HL-60/S4 treated with phorbol 12-myristate 13-acetate at 8.2 ng/mL for 4 days and 3 days (cell line): ENCODE data around the gene SLAMF9.

Experiments
- in situ Hi-C: fragments of 300-500 bp; cut with MboI; formaldehyde crosslinking; loops from 2 replicates; pipeline ENCODE4 v1.15.0; 2022; ENCODE audit warnings: low sequenced_read_pairs

The SLAMF9 gene

DNA sequence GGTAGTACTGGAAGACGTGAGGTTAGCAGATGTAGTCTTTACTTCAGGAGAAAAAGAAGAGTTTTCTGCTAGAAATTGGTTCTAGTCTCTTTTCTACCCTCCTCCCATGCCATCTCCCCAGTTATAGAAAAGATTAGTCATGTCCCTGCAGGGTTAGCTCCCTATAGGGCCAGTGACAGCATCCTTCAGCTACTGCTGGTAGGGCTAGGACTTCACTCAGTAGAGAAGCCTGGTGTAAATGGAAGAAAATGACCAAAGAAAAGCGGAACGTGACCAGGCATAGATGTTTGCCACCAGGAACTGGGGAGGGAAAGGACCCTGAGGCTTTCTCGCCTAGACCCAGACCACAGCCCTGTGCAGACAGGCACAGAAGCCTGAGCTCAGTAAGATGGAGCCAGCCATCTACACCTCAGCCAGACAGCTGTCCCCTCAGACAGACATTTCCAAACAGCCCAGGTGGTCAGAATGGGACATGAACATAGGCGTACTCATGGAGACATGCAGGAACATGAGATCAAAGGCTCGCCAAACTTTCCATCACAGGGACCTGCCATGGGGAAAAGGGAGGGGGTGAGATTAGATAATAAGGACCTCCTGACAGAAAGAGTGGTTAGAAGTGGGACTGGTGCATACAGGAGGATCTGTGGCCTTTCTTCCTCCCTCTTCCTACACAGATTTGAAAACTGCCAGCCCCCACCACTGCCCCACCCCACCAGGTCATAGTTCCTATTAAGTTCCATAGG lies 23.5 kb upstream of the SLAMF9 start:
- in situ Hi-C loops = no loop called here

DNA sequence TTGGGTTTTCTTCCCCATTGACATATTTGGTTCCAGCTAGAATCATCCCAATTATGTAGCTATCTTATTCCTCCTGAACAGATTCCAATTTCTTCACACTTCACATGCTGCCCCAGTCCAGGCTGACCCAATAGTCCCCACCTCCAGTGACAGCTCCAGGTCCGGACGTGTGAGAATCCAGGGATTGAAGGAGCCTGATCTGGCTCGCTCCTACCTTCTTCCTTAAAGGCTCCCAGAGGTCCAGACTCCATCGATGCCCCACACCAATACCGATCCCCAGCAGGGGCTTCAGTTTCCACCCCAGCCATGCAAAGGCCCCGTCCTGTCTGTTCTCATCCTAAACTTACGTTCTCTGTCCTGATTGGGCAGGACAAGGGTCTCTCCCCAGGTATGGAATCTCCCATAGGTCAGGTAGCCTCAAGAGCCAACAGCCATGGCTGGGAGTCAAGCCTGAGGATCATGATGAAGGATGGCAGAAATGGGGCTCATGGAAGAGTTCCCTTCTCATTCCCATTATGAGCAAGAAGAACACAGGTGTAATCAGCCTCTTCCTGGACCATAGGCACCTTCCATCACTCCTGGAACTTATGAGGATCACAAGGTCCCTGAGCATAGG lies 20.4 kb upstream of the SLAMF9 start:
- in situ Hi-C loops = no loop called here

DNA sequence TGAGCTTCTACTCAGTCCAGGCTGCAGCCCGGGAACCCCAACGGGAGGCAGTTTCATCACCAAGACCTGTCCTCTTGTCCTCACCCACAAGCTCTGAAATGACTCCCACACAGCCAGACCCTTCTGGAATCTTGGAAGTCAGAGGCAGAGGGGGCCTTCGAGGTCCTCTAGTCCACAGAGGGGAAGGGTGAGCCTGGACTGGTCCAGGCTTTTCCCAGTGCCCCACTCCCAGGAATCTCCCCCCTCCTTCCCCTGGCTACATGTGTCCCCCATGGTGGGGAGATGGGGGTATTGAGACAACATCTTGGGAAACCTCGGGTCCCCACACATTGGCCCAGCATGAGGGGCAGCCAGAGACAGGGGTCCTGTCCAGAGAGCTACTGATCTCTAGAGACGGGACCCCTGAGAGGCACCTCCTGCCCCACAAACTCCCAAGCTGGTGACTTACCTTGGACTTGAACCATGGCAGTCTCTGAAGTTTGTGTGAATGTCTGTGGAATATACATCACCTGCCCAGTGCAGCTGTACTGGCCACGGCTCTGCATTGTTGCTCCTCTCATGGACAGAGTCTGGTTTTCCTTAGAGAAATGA lies 19.4 kb upstream of the SLAMF9 start:
- in situ Hi-C loops = no loop called here

DNA sequence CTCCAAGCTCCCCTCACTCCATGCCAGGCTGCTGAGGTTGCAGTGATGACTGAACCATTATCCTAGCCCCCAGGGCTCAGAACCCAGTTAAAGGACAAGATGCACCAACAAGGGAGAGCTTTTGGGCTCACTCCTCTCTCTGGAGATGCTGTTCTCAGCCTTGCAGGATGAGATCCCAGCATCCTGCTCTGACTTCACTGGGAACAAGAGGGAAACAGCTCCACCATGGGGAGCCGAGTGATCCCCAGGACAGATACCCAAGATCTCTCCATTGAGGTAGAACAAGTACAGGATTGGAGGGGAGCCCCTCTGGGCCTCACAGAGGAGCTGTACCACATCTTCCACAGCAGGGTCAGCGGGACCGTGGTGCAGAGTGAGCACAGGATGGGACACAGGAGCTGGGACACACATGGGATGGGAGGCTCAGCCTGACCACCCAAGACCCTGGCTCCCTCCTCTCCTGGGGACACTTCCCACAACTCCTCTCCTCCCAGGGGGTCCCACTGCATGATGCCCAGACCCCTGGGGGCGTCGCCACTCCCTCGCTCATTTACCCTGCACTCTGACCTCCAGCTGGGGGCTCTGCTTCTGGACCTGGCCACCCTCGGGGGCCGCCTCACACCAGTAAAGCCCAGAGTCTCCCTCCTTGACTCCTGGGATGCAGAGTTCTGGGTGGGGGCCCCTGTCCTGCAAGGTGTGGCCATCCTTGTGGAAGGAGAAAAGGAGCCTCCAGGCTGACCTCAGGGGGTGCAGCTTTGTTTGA lies 18.6 kb upstream of the SLAMF9 start:
- in situ Hi-C loops = no loop called here

DNA sequence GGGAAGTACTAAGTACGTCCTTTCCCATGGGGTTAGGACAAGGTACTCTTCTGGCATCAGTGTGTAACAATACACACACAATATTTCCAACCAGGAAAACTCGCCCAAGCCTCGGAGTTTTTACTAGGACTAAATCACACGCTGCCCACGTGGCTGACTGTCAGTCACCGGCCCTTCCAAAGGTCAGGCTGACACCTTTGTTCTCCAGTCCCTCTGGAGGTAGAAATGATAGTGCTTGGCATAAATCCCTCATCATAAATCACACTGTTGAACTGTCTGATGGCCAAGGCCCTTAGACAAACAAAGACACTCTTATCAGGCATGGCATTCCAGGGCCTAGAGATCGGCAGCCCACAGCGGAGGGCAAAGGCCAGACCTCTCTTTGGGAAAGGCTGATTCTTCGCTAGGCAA lies 16.9 kb upstream of the SLAMF9 start:
- in situ Hi-C loops = no loop called here

DNA sequence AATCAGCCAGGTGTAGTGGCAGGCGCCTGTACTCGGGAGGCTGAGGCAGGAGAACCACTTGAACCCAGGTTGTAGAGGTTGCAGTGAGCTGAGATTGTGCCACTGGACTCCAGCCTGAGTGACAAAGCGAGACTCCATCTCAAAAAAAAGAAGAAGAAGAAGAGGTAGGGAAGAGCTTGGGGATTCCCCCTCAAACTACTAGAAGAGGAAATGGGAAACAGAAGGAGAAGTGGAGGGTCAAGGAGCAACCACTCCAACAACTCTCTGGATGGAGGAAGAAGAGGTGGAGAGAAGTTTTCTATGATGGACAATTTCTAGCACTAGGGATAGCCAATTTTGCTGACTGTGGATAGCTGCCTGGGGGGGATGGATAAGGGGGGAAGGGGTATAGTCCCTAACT lies 14.9 kb upstream of the SLAMF9 start:
- in situ Hi-C loops = no loop called here

DNA sequence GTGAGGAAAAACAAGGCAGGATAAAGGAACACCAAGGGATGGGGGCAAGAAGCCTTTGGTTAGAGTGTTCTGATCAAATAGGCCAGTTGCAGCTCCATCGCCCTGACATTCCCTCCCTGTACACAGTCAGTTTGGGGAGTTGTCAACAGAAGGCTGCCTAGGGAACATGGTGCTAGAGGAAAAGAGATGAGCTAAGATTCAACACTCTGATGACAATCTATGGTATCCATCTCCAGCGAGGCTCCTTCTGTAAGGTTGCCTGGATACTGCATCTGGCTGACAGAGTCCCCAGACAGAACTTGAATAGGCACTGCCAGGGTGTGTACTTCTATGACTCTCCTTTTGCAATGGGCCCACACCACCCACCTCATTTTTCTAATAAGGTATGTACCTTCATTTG lies 11.2 kb upstream of the SLAMF9 start:
- in situ Hi-C loops = no loop called here

DNA sequence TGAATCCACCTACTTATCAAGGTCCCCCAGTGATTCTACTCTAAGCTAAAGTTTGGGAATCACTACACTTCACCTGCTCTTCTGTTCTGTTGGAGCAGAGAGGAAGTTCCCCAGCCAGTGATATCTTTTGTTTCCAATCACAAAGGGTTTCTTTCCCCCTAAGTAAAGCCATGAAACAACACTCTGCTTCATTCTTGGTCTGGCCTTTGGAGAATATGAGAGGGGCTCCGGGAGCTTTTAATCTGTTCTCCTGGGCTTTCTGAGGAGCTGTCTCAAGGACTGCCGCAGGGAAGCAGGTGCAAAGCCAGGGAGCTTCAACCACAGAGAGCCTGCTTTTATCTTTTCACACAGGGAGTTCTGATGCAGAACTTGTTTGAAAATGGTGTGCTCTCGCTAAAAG lies 10.1 kb upstream of the SLAMF9 start:
- in situ Hi-C loops = no loop called here

DNA sequence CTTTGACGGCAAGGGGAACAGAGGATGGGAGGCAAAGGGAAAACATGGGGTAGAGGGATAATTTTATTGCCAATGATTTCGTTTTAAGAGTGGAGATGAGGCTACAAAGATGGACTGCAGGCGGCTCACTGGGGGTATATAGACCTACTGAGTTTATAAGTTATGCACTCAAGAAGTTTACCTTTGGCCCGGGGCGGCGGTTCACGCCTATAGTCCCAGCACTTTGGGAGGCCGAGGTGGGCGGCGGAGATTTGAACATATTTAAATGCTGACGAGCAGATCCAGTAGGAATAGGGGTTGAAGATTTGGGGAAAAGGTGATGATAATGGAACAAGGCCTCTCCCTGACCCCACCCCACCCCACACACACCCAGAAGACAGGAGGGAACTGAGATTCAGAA lies 8.1 kb upstream of the SLAMF9 start:
- in situ Hi-C loops = no loop called here

DNA sequence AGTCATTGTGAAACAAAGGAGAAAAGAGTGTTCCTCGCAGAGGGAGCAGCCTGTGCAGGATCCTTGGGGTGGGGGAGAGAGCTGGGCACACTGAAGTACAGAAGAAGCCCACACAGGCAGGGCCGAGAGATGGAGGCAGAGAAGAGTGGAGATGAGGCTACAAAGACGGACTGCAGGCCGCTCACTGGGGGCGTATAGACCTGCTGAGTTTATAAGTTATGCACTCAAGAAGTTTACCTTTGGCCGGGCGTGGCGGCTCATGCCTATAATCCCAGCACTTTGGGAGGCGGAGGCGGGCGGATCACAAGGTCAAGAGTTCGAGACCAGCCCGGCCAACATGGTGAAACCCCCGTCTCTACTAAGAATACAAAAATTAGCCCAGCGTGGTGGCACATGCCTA lies 7.6 kb upstream of the SLAMF9 start:
- in situ Hi-C loops = no loop called here

DNA sequence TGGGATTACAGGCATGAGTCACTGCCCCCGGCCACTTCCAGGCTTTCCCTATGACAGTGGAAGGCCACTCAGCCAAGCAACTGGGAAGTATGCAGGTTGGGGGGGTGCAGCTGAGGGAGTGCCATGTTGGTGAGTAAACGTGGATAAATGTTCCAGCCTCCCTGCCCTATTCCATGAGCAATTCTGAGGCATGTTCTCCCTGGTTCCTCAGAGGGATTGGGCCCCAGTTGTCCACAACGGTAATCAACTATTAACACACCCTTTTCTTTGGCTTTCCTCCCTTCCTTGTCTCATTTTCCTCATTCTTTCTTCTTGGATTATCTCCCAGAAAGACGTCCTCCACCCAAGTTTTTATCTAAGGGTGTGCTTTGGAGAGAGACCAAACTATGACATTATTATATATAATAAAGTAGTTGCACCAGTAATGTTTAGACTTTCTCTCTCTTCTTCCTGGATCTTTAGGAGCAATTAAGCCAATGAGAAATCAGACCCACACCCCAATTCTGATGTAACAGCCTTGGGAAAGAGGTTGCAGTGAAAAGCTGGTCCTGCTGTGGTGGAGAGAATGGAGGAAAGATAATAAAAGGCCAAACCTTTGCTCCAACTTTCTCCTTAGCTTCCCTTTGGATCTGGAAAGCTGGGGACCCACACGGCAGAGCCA lies 6.8 kb upstream of the SLAMF9 start:
- in situ Hi-C loops = no loop called here

DNA sequence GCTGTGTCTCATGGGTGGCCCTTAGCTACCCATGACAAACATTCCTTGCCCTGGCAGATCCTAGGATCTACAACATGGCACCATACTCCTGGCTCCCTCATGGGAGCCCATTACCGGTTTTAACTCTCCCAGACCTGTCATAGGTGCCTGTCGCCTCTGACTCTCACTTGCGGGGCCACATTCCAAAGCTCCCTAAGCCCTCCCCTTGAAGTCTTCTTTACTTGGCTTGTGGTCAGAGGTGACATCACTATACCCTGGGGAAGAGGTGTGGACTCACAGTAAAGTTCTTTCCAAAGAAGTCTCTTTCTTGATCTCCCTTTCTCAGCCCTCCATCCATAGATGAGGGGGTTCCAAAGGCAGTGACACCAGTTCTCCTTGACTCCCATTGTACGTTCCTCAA lies 5.4 kb upstream of the SLAMF9 start:
- in situ Hi-C loops = no loop called here

DNA sequence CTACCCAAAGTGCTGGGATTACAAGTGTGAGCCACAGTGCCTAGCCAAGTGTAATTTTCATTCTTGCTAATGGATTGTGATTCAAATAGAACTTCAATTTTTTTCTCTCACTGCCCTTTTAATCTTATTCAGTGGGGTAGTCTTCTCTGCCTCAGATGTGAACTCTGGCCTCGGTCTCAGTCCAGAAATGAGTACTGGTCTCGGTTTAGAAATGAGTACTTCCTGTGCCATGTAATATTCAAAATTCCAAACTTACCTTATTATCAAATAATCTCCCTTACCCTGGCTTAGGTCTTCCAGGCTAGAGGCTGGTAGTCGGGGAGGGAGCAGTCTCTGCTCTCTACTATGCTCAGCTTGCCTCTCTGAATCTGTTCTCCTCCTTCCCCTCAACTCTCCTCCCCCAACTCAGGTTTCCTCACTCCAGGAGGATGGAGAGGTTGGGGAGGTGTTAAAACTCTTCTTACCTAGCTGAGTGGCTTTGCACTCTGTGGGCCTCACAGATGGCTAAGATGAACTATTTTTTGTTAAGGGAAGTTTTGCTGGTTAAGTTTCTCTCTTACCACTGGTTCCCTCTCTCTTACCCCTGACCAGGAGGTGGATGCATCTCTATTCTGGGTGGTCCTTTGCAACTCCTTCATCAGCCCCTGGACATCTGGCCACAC lies 4.8 kb upstream of the SLAMF9 start:
- in situ Hi-C loops = no loop called here

DNA sequence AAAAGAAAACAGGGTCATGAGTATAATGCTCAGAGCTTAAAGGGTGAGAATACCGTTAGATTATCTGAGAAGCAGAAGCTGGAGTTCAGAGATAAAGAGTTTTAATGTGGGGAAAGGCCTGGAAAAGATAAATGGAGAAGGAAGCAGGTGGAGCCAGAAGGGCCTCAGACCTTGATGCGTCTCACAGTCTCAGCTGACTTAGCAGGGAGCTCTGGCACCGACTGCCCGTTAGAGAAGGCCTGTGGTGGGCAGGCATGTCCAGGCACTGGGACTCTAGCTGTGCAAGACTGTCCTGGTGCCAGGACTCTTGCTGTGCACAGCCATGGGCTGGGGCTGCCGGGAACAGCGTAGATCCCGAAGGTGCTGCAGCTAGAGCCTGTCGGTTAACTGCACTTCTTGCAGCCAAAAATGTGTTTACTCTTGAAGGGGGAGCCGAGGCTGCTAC lies 3.8 kb upstream of the SLAMF9 start:
- in situ Hi-C loops = no loop called here

DNA sequence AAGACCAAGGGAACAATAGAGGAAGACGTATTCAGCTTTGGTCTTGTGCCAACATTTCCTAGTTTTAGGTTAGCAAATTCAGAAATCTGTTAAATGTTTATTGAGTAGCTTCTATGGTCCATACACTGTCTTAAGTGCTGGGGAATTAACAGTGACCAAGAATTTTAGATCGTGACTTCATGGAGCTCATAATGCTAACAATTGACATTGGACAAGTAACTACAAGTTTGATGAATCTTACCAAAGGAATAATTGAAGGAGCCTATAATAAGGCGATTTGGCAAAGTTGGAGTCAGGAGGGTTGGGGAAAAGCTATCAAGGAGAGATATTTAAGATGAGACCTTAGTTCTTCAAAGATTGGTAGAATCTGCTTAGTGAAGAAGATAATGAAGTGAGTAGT lies 1.4 kb upstream of the SLAMF9 start:
- in situ Hi-C loops = no loop called here

DNA sequence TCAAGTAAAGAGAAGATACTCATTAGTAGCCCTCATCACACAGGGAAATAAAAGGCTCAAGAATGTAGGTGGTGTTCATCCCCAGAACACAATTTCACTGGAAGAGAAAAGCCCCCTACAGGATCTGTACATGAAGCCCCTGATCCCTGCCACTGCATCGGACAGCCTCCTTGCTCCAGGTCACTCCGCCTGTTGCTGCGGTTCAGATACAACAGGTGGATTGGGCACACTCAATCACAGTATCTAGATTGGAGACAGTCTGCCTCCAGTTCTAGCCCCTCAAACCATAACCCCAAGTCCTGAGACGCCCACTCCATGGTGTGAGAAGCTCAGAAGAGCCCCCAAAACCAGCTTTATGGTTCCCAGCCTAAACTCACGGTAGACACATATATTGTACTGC lies 1.1 kb downstream of the SLAMF9 start:
- in situ Hi-C loops = no loop called here

DNA sequence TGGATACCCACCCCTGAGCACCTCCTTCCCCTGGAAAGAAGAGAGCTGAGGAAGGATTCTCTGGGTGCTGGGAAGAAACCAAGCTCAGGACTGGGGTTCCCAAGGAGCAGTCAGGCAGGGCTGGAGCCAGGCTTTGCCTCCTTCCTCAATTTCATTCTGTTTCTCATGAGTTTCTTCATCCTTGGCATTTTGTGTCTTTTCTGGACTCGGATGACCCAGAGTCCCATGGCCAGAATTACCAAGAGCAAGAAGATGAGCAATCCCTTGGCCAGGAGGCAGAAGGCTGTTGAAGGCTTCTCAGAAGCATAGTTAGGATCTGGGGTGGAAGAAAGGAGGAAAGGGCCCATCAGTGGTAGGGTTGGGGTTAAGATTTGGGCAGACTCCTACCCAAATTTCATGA lies 2.5 kb downstream of the SLAMF9 start:
- in situ Hi-C loops = no loop called here

DNA sequence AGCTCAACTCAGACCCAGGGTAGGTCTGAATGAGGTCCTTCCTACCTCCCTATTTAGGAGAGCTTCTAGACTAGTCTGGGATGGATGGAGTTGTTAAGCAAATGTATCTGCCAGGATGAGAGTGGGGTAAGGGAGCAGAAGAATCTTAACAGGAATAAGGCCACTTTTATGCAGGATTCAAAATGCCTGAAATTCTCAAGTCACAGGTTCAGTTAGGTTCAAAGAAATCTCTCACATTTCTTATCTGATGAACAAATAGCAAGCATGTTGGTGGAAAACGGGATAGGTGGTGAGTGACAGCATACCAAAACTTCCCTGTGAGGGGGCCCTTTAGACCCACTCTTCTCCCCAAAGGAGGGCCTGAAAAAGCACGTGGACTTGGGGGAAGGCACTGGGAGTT lies 3.0 kb downstream of the SLAMF9 start:
- in situ Hi-C loops = no loop called here

DNA sequence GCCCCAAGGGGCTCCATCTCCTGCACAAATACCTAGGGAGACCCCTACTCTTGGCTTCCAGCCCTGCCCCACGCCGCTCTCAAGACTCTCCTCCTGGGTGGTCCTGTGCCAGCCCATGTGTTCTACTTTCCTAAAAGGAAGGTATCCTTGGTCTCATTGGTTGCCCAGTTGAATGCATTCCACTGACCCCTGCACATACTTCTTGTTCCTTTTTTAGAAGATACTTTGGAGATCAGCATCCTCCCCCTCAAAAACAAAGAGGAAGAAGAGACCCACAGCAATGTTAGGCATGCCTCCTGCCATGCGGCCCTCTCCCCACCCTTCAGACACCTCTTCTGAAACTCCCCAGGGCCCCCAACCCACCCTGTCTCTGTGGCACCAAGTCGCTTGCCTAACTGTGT lies 4.1 kb downstream of the SLAMF9 start:
- in situ Hi-C loops = no loop called here

DNA sequence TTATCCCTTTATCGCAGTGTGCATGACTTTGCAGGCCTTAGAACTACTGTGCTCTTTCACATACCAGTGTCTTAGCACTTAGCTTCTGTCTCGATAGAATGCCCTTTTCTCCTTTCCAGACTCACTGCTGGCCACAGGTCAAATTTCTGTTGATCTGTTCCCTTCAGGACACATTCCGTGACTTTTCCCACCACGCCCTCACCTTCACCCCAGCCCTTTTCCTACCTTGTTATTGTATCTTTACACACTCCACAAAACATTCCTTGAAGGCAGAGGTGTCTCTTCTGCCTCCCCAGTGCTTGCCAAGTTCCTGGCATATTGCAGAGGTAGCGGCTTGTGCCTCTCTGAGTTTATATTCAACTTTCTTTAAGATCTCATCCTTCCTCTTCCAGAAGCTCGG lies 4.9 kb downstream of the SLAMF9 start:
- in situ Hi-C loops = no loop called here

DNA sequence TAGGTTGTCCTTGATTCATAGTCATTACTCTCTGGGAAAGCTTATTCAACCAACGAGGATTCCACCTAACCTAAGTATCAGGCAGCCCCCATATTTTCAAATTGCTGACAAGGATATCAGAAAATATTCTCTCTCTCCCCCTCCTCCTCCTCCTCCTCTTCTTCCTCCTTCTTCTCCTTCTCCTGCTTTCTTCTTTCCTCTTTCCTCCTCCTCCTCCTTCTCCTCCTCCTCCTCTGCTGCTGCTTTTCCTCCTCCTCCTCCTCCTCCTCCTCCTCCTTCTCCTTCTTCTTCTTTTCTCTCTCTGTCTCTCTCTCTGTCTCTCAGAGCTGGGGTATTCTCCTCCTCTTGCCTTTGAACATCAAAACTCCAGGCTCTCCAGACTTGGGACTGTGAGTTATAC lies 6.1 kb downstream of the SLAMF9 start:
- in situ Hi-C loops = no loop called here
